GM19238 (cell line): Measurements from ENCODE around the gene SFXN3.

Experiments used
- DNase-seq: peaks from one replicate; pipeline ENCODE4 v3.0.0; 2011; ENCODE audit warnings: low spot score; ENCODE audit not compliant: insufficient read length

The SFXN3 gene

GRCh38 chr10:101072923-101073322 lies 41.9 kb downstream of the SFXN3 start:
- DNase-seq: no peak

- no peak for DNase-seq
Observed at GRCh38 chr10:101073631-101074030, 42.6 kb downstream of the SFXN3 start.

- DNase-seq: no peak
Observed at GRCh38 chr10:101075775-101076174, 44.7 kb downstream of the SFXN3 start.

GRCh38 chr10:101076630-101077029 lies 45.6 kb downstream of the SFXN3 start:
- DNase-seq: no peak

DNA sequence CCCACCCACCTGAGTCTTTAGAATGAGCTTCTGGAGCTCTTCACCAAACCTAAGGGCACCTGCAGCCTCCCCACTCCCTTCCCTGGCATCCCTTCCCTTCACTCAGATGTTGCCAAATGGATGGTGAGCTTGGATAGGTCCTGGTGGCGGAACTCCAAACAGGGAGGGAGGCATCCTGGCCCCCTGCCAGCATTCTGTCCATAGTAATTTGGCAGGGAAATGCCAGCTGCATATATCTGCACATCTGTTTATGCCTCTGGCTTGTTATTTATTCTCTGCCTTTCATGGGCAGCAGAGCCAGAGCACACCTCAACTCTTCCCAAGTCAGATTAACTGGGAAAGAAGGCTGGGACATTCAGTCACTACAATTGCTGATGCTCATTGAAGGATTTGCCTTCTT lies 48.8 kb downstream of the SFXN3 start:
- DNase-seq: no peak

GRCh38 chr10:101080933-101081931 lies 50.2 kb downstream of the SFXN3 start:
- no peak for DNase-seq

- no peak for DNase-seq
Observed at GRCh38 chr10:101085846-101086245, 54.8 kb downstream of the SFXN3 start.

DNA sequence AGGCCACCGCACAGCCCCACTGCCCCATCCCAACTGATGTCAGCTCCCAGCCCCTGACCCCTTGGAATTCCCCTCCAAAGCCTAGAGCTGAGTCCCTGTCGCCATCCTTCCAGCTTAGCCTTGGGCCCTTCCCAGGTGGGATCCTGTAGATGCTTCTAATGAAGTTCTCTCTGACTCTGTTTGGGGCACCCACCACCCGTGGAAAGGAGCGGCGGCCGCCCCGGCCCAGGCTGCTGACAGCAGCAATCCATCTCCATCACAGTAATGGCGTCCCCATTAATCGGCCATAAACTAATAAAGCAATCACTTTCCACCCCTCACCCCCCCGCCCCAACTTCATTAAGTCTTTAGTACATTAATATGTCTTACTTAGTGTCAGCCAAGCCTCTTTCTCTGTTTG lies 56.3 kb downstream of the SFXN3 start:
- DNase-seq: no peak

GRCh38 chr10:101087965-101088364 lies 56.9 kb downstream of the SFXN3 start:
- DNase-seq: no peak

- no peak for DNase-seq
Observed at GRCh38 chr10:101089520-101090299, 58.7 kb downstream of the SFXN3 start.

DNA sequence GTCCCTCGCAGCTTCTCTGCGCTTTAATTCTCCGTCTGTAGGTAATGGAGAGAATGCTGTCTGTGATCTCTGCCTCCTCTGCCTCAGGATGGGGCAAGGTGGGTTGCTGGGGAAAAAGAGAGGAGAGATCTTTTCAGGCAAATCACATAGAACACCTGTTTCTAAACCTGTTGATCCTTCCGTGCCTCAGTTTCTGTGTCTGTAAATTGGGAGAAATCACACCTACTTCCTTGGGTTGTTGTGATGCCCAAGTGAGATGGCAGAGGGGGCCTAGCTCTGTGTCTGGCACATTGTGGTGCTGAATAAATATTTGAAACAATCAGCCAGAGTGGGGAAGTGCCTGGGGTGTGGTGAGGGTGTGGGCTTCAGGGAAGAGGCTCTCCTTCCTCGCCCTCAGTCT lies 59.6 kb downstream of the SFXN3 start:
- DNase-seq: no peak
